CD4-positive, alpha-beta T cell treated with Interferon alpha-2 for 1 hour (primary cell): Measurements from ENCODE around the gene TNNI3.
A peak's percentile ranks its signal among the peaks of the same experiment; 100 is the strongest.

ENCODE experiments used
- DNase-seq, 2 donors: peaks; one replicate each; pipeline ENCODE4 v3.0.0-alpha.2; 2020 to 2022

The TNNI3 gene

GRCh38 chr19:55157064-55157908 lies at the start of gene TNNI3:
TSS of gene TNNI3 (minus strand) at chr19:55157732. CDS start at chr19:55157589, 143 bp downstream.
- DNase-seq: no peak

GRCh38 chr19:55206664-55207500 lies 49.4 kb upstream of the TNNI3 start:
- peak in 1 of 2 donors; percentile 36 for DNase-seq

GRCh38 chr19:55202199-55202598 lies 44.7 kb upstream of the TNNI3 start:
- DNase-seq: peak in 1 of 2 donors; percentile 29

- no peak for DNase-seq
These were observed 42.2 kb upstream of the TNNI3 start for GRCh38 chr19:55199620-55200204.

GRCh38 chr19:55198651-55199050 lies 41.1 kb upstream of the TNNI3 start:
- DNase-seq: no peak

GRCh38 chr19:55197528-55197927 lies 40.0 kb upstream of the TNNI3 start:
- no peak for DNase-seq

- DNase-seq: no peak
These were observed 39.3 kb upstream of the TNNI3 start for GRCh38 chr19:55196803-55197202.

GRCh38 chr19:55193481-55193880 lies 35.9 kb upstream of the TNNI3 start:
- no peak for DNase-seq

GRCh38 chr19:55189403-55189835 lies 31.9 kb upstream of the TNNI3 start:
- DNase-seq: no peak

- no peak for DNase-seq
These were observed 31.1 kb upstream of the TNNI3 start for GRCh38 chr19:55188625-55189024.

GRCh38 chr19:55186080-55186479 lies 28.5 kb upstream of the TNNI3 start:
- DNase-seq: no peak

- DNase-seq: no peak
These were observed 24.2 kb upstream of the TNNI3 start for GRCh38 chr19:55181740-55182139.

- peak; percentile 35 to 70 for DNase-seq
These were observed 22.3 kb upstream of the TNNI3 start, which contains the start of gene SYT5 for GRCh38 chr19:55179606-55180484. TSS of gene SYT5 (minus strand) at chr19:55180289. CDS start at chr19:55179041, 1,248 bp downstream.

- peak; percentile 93 to 94 for DNase-seq
These were observed 21.5 kb upstream of the TNNI3 start for GRCh38 chr19:55178781-55179599.

- DNase-seq: no peak
These were observed 18.5 kb upstream of the TNNI3 start for GRCh38 chr19:55176076-55176475.

GRCh38 chr19:55175117-55175867 lies 17.8 kb upstream of the TNNI3 start:
- no peak for DNase-seq

- DNase-seq: no peak
These were observed 17.0 kb upstream of the TNNI3 start for GRCh38 chr19:55174425-55175116.

- DNase-seq: peak; percentile 34 to 43
These were observed 16.3 kb upstream of the TNNI3 start for GRCh38 chr19:55173714-55174409.

GRCh38 chr19:55173186-55173713 lies 15.7 kb upstream of the TNNI3 start:
- no peak for DNase-seq
